GM04504 (cell line): ENCODE results near the gene PPP2R2B.
"Not testable (repeated sequence)": the region's sequence is repeated elsewhere in the genome, so short reads cannot be mapped to it uniquely, and the experiment has no call there.

Experiments
- DNase-seq: peaks from one replicate; pipeline ENCODE4 v3.0.0-alpha.2; 2012; ENCODE audit warnings: low read depth

Gene PPP2R2B

GRCh38 chr5:146600376-146600775 is 278.2 kb downstream of the PPP2R2B start:
- no peak for DNase-seq

DNA sequence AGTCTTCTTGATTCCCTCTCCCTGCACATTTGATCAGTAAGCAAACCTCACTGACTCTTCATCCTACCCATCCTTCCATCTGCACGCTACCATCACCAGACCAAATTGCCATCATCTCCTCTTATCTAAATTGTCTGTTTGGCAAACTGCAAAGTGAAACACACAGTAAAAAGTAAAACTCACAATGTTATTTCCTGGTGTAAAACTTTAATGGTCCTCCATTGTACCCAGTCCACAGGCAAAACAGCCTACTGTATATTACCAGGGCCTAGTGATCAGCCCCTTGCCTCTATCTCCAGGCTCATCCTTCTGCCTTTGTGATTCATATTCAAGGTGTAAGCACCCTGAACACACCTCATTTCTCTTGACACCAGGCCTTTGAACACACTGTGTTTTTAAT is 279.3 kb downstream of the PPP2R2B start:
- no peak for DNase-seq

GRCh38 chr5:146595088-146595487 is 283.5 kb downstream of the PPP2R2B start:
- no peak for DNase-seq

DNA sequence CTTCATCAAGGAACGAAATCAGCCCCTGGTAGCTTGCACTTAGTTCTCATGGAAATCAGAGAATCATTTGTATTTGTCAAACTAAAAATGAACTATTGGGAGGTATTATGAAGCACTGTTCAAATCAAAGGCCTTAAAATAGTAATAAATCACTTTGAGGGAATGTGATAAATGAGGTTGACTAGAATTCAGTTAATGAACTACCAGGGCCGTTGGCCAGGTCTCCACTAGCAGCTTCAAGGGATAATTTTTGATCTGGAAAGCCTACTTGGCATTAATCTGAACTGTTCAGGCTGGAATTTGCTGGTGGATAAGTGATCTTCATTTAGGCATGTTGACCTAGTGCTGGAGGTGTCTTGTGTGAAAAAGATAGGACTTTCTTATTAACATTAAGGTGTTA is 286.2 kb downstream of the PPP2R2B start:
- DNase-seq: no peak

DNA sequence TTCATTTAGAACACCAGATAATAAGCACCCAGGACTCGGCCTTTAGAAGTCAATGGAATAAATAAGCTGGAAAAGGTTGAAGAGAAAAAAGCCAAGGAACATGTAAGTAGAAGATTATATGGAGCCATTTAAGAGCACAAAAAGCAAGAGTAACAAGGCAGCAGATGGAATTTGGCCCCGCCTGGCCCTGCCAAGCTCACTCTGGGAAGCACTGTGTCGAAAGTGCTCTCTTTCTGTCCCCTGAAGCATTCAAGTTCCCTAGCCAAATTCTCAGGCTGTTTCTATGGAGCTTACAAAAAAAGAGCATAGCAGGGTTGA is 289.6 kb downstream of the PPP2R2B start:
- DNase-seq: no peak

DNA sequence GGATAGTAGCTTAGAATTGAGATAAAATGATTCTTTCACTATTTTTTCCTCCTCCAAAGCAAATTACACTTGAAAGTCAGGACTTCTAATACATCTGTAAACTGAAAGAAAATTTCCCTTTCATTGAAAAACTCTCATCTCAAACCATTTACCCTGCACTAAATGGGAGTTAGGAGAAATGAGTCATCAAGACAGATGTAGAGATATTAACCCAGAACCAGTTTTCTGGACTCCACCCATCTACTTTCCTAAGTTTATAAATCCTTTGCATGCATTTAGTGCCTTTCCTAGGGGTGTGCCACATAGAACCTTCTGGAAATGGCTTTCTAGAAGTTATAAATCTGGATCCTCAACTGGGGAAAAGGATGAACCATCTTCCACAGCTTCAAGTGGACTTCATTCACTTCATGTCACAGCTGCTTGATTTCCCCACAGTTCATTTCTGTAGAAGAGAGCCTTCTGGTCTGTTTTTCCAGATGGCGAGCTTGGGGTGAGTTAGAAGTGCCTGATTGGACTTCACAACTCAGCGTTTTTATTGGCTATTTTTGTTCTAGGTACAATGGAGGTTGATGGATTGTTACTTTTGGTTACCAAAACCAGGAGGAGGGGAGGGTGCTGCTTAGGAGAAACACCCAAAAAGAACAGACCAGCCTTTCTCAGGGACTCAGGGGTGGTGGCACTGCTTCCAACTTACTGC is 290.1 kb downstream of the PPP2R2B start:
- DNase-seq: no peak

GRCh38 chr5:146586752-146587151 is 291.8 kb downstream of the PPP2R2B start:
- DNase-seq: no peak

DNA sequence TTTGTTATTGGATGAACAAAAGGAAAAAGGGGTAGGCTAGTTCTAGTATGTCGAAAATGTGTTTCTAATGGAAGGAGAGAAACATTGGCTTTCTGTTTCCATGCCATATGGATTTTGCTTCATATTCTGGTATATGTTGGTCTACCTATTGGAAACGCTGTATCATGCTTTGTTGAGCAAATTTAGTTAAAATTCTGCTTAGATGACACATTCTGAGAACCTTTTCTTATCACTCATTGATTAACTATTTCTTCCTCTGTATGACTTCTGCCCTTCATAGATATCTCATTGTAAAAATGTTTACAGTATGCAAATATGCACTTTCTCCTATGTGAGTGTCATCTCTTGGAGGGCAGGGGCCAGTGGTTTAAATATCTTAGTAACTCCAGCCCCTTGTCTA is 293.8 kb downstream of the PPP2R2B start:
- no peak for DNase-seq

DNA sequence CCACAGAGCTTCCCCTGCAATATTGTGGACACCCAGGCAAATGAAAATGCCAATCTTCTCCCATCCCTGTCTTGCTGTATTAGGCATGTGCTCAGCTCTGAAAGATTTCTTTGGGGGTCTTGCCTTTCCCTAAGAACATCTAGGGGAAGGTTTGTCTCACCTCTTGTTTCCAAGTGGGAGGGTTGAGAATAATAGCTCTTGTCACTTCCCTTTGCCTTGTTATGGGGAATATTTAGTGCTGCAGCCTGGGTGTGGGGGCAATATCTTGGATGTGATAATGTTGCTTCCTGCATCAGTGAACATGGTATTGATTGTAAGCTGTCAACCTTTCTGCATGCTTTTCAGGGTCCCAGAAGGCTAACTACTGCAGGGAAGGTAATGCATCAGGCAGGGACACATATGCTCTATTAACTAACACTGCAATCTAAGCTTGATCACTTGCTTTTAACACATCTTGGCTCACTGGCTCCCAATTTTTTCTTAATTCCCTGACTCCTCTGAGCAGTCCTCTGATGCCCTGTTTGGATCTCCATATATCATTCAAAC is 296.4 kb downstream of the PPP2R2B start:
- DNase-seq: no peak

- no peak for DNase-seq
Measured at GRCh38 chr5:146580237-146580636, 298.3 kb downstream of the PPP2R2B start.

DNA sequence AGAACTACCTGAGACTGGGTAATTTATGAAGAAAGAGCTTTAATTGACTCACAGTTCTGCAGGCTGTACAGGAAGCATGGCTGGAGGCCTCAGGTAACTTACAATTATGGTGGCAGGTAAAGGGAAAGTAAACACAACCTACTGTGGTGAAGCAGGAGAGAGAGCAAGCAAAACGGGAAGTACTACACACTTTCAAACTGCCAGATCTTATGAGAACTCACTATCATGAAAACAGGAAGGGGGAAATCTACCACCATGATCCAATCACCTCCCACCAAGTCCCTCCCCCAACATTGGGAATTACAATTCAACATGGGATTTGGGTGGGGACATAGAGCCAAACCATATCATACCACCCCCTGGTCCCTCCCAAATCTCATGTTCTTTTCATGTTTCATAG is 303.8 kb downstream of the PPP2R2B start:
- no peak for DNase-seq

DNA sequence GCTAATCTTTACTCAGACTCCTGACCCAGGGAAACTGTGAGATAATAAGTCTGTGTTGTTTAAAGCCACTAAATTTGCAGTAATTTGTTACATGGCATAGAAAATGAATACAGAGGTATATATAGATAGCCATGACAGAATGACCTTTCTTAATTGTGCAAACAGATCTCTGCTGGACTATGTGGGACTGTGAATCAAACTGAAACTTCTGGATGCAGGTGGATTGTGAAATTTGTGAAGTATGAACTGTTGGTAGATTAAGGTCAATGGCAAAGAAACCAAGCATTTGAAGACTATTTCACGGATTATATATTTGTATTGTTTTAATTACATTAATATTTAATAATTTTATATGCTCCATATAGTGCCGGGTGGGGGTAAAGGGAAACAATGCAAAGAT is 310.4 kb downstream of the PPP2R2B start:
- DNase-seq: no peak

GRCh38 chr5:146565764-146566367 is 312.7 kb downstream of the PPP2R2B start:
- peak; percentile 22 for DNase-seq

- DNase-seq: no peak
Measured at GRCh38 chr5:146564007-146564762, 314.4 kb downstream of the PPP2R2B start.

- DNase-seq: no peak
Measured at GRCh38 chr5:146562461-146562860, 316.1 kb downstream of the PPP2R2B start.

GRCh38 chr5:146561711-146562110 is 316.8 kb downstream of the PPP2R2B start:
- DNase-seq: peak; percentile 15

DNA sequence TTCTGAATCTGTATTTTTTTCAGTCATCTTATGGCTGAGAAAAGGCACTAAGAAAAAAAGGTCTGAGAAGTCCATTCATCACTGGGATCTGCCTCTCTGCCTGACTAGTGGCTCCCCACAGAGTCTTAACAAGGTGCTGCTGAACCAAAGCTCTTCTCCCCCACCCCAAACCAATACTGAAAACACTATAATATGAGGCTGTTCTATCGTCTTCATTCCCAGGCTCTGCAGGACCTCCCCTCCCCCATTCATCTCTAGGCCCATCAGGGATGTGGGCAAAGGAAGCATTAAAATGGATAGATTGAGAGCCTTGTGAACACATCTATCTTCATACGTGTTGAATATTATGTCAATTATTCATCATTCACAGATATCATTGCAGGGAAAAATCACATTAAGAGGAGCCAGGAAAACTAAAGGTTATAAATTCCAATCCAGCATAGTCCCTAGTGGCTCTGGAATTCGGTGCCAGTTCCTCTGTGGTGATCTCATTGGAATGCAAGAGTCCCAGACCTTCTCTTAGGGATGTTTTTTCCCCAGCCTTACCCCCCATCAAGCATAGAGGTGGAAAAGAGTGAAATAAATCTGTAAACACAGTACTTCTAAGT is 318.2 kb downstream of the PPP2R2B start:
- peak; percentile 24 for DNase-seq

GRCh38 chr5:146556884-146557283 is 321.7 kb downstream of the PPP2R2B start:
- DNase-seq: not testable (repeated sequence)

DNA sequence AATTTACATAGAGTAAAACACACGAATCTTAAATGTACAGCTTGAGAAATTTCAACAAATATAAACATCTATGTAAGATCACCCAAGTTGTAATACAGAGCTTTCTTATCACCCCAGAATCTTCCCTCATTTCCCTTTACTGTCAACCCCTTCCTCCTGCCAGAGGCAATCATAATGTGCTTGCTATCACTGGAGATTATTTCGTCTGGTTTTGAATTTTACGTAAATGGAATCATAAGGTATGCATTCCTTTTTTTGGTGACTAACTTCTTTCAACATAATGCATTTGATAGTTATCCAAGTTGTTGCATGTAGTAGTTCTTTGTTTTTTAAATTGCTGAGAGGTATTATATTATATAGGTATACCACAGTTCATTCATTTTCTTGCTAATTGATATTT is 325.1 kb downstream of the PPP2R2B start:
- DNase-seq: no peak

DNA sequence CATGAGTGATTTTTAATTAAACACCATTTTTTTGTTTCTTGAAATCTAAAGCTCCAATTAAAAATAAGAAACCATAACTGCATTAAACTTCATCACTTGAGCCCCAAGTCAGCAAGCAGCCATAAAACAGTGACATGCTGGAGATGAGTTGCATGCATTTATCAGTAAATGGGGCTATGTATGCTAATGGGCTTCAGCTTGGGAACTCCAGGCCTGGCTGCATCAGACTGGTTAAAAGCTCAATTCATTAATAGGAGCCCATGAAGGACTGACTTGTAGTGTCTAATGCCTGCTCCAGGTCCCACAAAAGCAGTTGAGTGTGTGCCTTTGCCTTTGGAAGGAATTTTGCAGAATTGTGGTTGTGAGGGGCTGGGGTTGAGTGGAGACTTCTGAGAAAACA is 328.9 kb downstream of the PPP2R2B start:
- DNase-seq: no peak

DNA sequence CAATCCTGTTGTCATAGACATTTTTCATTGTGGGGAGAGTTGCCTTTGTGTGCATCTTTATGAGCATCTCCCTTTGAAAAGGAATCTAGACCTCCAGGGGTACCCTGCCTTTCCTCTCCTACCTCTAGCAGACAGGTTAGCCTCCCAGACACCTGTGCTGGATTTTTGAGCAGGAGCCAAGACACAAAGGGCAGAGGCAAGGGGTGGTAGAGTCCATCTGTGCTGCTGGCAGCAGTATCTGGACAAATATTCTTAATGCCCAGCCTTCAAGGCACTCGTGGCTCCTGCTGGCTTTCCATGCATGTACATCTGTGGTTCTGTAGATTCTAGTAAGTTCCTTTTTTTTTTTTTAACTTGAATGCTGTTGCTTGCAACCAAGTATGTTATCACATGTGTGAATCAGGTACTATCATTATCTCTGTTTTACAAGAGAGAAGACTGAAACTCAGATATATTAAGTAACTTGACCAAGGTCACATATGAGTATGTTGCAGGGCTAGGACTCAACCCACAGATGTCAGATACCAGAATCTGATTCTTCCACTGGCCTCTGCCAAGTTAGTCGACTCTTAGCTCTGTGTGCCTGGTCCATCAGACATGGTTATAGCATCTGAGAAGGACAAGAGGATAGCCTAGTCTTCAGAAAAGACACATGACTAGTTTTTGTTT is 329.6 kb downstream of the PPP2R2B start:
- DNase-seq: no peak

GRCh38 chr5:146544232-146544631 is 334.3 kb downstream of the PPP2R2B start:
- DNase-seq: no peak
